Breast epithelium (tissue), 4 donors: ENCODE data around the gene ITGAE. TPM values are rescaled to one million over a fixed set of nuclear protein-coding genes. Genes with fewer than 3 reads are reported as not detected.

Source experiments
- DNase-seq, 2 donors: peaks; one replicate each; pipeline ENCODE4 v3.0.0-alpha.2; 2019; ENCODE audit warnings: low spot score in 2 of 2
- H3K27ac ChIP-seq, 2 donors: fragments of 200-600 bp; sonication (generic) in 1 of 2; one replicate each; pipeline ENCODE4 v1.5.1; 2016 to 2019; ENCODE audit warnings: mild to moderate bottlenecking in 1 of 2
- H3K27me3 ChIP-seq, 2 donors: fragments of 200-600 bp; sonication (generic) in 1 of 2; one replicate each; pipeline versions ENCODE4 v1.5.1 to v1.6.0; 2017 to 2019; ENCODE audit warnings: control low read depth in 1 of 2, mild to moderate bottlenecking in 1 of 2
- H3K36me3 ChIP-seq: fragments of 200-600 bp; one replicate; pipeline ENCODE4 v1.5.1; 2019
- H3K4me1 ChIP-seq, 2 donors: fragments of 200-600 bp; sonication (generic); one replicate each; pipeline ENCODE4 v1.5.1; 2016 to 2019; ENCODE audit warnings: control low read depth in 1 of 2
- H3K4me3 ChIP-seq, 3 donors: fragments of 200-600 bp; sonication (generic); 1 replicate in 2 of 3; 2 replicates in 1 of 3; pipeline ENCODE4 v1.5.1; 2016 to 2019; ENCODE audit warnings: mild to moderate bottlenecking in 3 of 3, moderate library complexity in 2 of 3
- H3K9me3 ChIP-seq, 2 donors: fragments of 200-600 bp; sonication (generic) in 1 of 2; one replicate each; pipeline ENCODE4 v1.5.1; 2016 to 2019; ENCODE audit warnings: control low read depth in 1 of 2
- POLR2A ChIP-seq: fragments of 450-650 bp; IDR thresholded peaks from one replicate; pipeline ENCODE4 v1.6.1; 2016; ENCODE audit warnings: antibody characterized with exemption, mild to moderate bottlenecking, moderate library complexity
- POLR2AphosphoS5 ChIP-seq, 3 donors: sonication (generic); formaldehyde crosslinking; IDR thresholded peaks; one replicate each; pipeline ENCODE4 v1.6.1; 2017; ENCODE audit warnings: antibody characterized with exemption in 3 of 3
- intact Hi-C: fragments of 100-400 bp; cut with DNase I; formaldehyde crosslinking; loops from one replicate; pipeline ENCODE4 v1.15.1; 2023; ENCODE audit warnings: low total_unique reads
- total RNA-seq, 3 donors: library from RNA; depleted of rRNA; stranded (reverse); fragments of >200 nt; gene quantifications; one replicate each; pipeline ENCODE4 v1.1.0, GENCODE V29; 2016
- TF ChIP-seq, protein P1 (sequence below), 3 donors: fragments of 450-650 bp; IDR thresholded peaks; one replicate each; pipeline ENCODE4 v1.5.1; 2016 to 2017; ENCODE audit warnings: antibody characterized with exemption in 3 of 3, mild to moderate bottlenecking in 3 of 3, moderate library complexity in 3 of 3

The ITGAE gene
- total RNA-seq, 3 donors from 2014 or later: 26.5 to 31.2 (median 27.1) TPM

DNA sequence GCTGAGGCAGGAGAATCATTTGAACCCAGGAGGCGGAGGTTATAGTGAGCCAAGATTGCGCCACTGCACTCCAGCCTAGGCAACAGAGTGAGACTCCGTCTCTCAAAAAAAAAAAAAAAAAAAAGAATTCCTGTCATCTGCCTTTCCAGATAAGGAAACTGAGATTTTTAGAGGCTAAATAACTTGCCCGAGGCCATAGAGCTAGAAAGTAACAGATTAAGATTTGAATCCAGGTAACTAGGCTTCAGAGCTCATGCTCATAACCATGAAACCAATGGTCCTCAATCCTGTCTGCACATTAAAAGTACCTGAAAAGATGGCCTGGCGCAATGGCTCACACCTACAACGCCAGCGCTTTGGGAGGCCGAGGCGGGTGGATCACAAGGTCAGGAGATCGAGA lies 35.6 kb upstream of the ITGAE start:
- H3K27ac ChIP-seq: no peak overlapping the region
- intact Hi-C loops: no loop called here
- DNase-seq: no peak
- H3K36me3 ChIP-seq: no peaks in the 10 kb centered on the region
- H3K4me3 ChIP-seq: no peak overlapping the region
- TF ChIP-seq, protein P1, sequence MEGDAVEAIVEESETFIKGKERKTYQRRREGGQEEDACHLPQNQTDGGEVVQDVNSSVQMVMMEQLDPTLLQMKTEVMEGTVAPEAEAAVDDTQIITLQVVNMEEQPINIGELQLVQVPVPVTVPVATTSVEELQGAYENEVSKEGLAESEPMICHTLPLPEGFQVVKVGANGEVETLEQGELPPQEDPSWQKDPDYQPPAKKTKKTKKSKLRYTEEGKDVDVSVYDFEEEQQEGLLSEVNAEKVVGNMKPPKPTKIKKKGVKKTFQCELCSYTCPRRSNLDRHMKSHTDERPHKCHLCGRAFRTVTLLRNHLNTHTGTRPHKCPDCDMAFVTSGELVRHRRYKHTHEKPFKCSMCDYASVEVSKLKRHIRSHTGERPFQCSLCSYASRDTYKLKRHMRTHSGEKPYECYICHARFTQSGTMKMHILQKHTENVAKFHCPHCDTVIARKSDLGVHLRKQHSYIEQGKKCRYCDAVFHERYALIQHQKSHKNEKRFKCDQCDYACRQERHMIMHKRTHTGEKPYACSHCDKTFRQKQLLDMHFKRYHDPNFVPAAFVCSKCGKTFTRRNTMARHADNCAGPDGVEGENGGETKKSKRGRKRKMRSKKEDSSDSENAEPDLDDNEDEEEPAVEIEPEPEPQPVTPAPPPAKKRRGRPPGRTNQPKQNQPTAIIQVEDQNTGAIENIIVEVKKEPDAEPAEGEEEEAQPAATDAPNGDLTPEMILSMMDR (IDR thresholded peaks at IDR 0.05): no peak
- TF ChIP-seq POLR2A (no peak), POLR2AphosphoS5 (IDR thresholded peaks at IDR 0.05) (no peak)
- no peaks in the 10 kb centered on the region for H3K9me3 ChIP-seq
- no peaks in the 10 kb centered on the region for H3K27me3 ChIP-seq
- H3K4me1 ChIP-seq: no peaks in the 10 kb centered on the region

DNA sequence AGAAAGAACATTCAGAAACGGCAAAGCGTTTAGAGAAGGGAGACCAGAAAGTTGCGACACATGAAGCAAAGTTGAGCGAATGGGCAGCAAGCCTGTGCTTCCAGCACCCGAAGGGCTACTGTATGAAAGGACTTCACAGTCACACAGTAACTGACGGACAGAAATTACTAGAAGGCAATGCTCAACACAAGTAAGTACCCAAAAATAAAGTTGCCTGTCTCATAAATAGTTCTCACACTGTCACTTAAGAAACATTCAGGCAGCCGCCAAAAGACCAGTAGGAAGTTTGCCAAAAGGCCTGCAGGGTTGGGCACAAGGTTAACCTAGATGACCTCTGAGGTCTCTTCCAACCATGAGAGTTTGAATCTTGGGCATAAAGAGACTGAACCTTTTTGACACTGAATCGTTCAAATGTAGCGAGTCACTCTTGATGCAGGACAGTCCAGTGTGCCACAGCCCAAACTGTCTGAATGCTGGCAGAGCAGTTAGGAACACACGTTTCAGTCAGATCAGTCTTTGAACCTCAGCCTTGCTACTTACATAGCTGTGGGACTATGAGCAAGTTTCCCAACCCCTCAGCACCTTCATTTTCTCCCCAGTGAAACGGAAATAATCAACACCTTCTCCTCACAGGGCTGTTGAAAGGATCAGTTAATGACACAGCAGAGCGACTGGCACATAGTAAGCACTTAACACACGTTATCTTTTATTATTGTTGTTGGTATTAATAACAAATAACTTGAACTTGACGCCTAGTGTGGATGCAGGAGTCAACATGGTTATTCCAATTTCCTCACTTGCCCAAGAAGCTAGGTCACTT lies 34.6 kb upstream of the ITGAE start:
- DNase-seq: no peak
- intact Hi-C loops: no loop called here
- Histone ChIP-seq H3K4me3 (no peak overlapping the region), H3K4me1 (no peaks in the 10 kb centered on the region), H3K9me3 (no peaks in the 10 kb centered on the region), H3K36me3 (no peaks in the 10 kb centered on the region), H3K27ac (no peak overlapping the region), H3K27me3 (no peaks in the 10 kb centered on the region)
- TF ChIP-seq POLR2A: no peak
- TF ChIP-seq POLR2AphosphoS5 (IDR thresholded peaks at IDR 0.05): no peak
- TF ChIP-seq, protein P1 (IDR thresholded peaks at IDR 0.05): no peak

DNA sequence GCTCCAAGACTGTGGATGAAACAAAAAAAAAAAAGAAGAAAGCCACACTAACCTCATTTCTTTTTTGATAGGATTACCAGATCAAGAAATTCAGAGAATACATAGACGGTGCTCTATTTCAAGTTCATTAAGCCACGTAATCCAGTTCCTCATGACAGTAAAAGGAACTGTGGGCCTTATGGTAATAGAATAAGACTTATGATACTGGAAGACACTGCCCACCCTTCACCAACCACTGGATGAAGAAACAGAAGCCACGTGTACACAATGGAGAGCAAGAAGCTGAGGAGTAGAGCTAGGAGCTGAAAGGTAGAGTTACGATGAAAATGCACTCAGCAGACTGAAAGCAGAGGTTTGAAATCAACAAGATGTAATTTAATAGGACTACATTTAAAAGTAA lies 33.8 kb upstream of the ITGAE start:
- no peak overlapping the region for H3K27ac ChIP-seq
- no peaks in the 10 kb centered on the region for H3K36me3 ChIP-seq
- H3K4me1 ChIP-seq: no peaks in the 10 kb centered on the region
- H3K4me3 ChIP-seq: no peak overlapping the region
- H3K9me3 ChIP-seq: no peaks in the 10 kb centered on the region
- no peaks in the 10 kb centered on the region for H3K27me3 ChIP-seq
- TF ChIP-seq POLR2A (no peak), POLR2AphosphoS5 (IDR thresholded peaks at IDR 0.05) (no peak)
- TF ChIP-seq, protein P1 (IDR thresholded peaks at IDR 0.05): no peak
- intact Hi-C loops: no loop called here
- DNase-seq: no peak

DNA sequence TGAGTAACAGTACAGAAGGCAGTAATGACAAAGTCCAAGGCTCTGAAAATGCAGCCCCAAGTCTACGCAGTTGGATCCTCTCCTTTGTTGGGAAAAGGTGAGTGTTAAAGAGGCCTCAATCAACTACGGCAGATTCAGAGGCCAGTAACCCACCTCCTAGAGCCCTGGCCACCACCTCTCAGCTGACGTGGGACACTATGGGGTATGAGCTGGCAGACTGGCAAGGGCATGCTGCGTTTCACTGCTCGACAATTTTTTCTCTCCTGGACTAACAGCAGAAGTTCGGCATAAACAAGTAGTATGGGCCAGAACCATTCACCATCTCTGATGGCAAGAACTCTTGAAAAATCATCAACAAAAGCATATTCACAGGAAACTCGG lies 27.9 kb upstream of the ITGAE start:
- no peaks in the 10 kb centered on the region for H3K9me3 ChIP-seq
- TF ChIP-seq, protein P1 (IDR thresholded peaks at IDR 0.05): no peak
- TF ChIP-seq POLR2AphosphoS5 (IDR thresholded peaks at IDR 0.05) (no peak), POLR2A (no peak)
- H3K4me1 ChIP-seq: no peaks in the 10 kb centered on the region
- peak overlapping the region in 1 of 2 donors; percentile 3 for H3K27ac ChIP-seq
- no peak overlapping the region for H3K4me3 ChIP-seq
- no peaks in the 10 kb centered on the region for H3K27me3 ChIP-seq
- intact Hi-C loops: loop anchor here (5.0 to 10.0 kb wide), 2 partner anchors 1606 to 1727 kb away; partner anchors contain the start of gene C1QBP
- no peaks in the 10 kb centered on the region for H3K36me3 ChIP-seq
- DNase-seq: no peak

DNA sequence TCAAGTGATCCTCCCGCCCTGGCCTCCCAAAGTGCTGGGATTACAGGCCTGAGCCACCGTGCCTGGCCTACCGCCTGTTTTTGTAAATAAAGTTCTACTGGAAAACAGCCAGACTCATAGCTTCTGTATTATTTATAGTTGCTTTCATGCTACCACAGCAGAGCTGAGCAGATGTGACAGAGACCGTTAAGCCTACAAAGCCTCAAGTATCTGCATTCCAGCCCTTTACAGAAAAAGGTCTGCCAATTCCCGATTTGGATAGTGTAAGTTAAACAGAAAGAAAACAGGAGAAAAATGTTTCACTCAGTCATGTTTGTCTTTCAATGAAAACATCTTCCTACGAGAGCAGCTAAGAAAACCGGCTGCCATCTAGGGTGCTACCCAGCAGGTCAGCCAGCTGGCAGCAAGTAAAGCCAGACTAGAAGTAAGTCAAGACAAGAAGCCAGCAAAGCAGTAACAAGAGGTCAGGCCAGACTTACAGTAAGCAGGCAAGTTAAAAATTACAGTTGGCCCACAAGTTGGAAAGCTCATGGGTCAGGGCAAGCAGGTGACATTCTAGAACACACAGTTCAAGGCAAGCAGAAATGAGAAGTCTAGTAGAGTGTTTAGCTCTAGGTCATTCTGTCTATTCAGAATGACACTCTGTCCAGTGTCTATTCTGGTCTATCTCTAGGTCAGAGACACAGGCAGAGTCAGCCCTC lies 27.3 kb upstream of the ITGAE start:
- H3K27ac ChIP-seq: peak overlapping the region in 1 of 2 donors; percentile 3
- intact Hi-C loops: loop anchor here (5.0 to 10.0 kb wide), 2 partner anchors 1606 to 1726 kb away; partner anchors contain the start of gene C1QBP

More for the DNA sequence above, 27.3 kb upstream of the ITGAE start:
- DNase-seq: no peak
- H3K4me1 ChIP-seq: no peaks in the 10 kb centered on the region
- TF ChIP-seq POLR2AphosphoS5 (IDR thresholded peaks at IDR 0.05): no peak
- TF ChIP-seq POLR2A: no peak
- TF ChIP-seq, protein P1 (IDR thresholded peaks at IDR 0.05): no peak
- H3K9me3 ChIP-seq: no peaks in the 10 kb centered on the region
- H3K36me3 ChIP-seq: no peaks in the 10 kb centered on the region
- H3K4me3 ChIP-seq: no peak overlapping the region
- no peaks in the 10 kb centered on the region for H3K27me3 ChIP-seq
